Thyroid gland (tissue), 4 donors: ENCODE data around the gene PAMR1. TPM values are rescaled to one million over a fixed set of nuclear protein-coding genes. Genes with fewer than 3 reads are reported as not detected.

Experiments used
- DNase-seq, 2 donors: peaks; one replicate each; pipeline ENCODE4 v3.0.0-alpha.2; 2019
- H3K27ac ChIP-seq, 3 donors: fragments of 200-600 bp; sonication (generic); 1 replicate in 2 of 3; 2 replicates in 1 of 3; pipeline ENCODE4 v1.5.1; 2016 to 2019; ENCODE audit warnings: mild to moderate bottlenecking in 1 of 3, moderate library complexity in 1 of 3
- H3K27me3 ChIP-seq: fragments of 200-600 bp; sonication (generic); one replicate; pipeline ENCODE4 v1.5.1; 2019
- H3K36me3 ChIP-seq, 2 donors: fragments of 200-600 bp; sonication (generic); one replicate each; pipeline ENCODE4 v1.5.1; 2016 to 2019
- H3K4me1 ChIP-seq, 2 donors: fragments of 200-600 bp; sonication (generic); one replicate each; pipeline ENCODE4 v1.5.1; 2017 to 2019
- H3K4me3 ChIP-seq, 3 donors: fragments of 200-600 bp; sonication (generic); replicated peaks in 1 of 3; 1 replicate in 2 of 3; 2 replicates in 1 of 3; pipeline ENCODE4 v1.5.1; 2016; ENCODE audit warnings: mild to moderate bottlenecking in 1 of 3
- H3K9me3 ChIP-seq: fragments of 200-600 bp; sonication (generic); one replicate; pipeline ENCODE4 v1.5.1; 2017
- POLR2A ChIP-seq, 2 donors: fragments of 450-650 bp; IDR thresholded peaks; one replicate each; pipeline ENCODE4 v1.6.1; 2017; ENCODE audit warnings: antibody characterized with exemption in 2 of 2, mild to moderate bottlenecking in 2 of 2, moderate library complexity in 1 of 2
- WGBS, 2 donors: methylation state at CpG; one replicate each; pipeline ENCODE4 v1.1.5; 2017; 5-methylcytosine and 5-hydroxymethylcytosine counted together
- intact Hi-C: fragments of 100-400 bp; cut with DNase I; formaldehyde crosslinking; loops from one replicate; pipeline ENCODE4 v1.15.1; 2023
- total RNA-seq, 4 donors: library from RNA; depleted of rRNA; stranded (reverse); fragments of >200 nt; gene quantifications; one replicate each; pipeline ENCODE4 v1.2.3, GENCODE V29; 2016
- TF ChIP-seq, protein P1 (sequence below), 6 experiments: fragments of 200-600 bp in 3 of 6; fragments of 450-650 bp in 3 of 6; sonication (generic) in 3 of 6; IDR thresholded peaks; one replicate each; pipeline ENCODE4 v1.5.1; 2016 to 2019; ENCODE audit warnings: antibody characterized with exemption in 6 of 6, mild to moderate bottlenecking in 2 of 6, inconsistent platforms in 1 of 6, moderate library complexity in 1 of 6

PAMR1 gene
- total RNA-seq, 4 donors from 2014 or later: 1.2 to 16.4 (median 4.3) TPM

DNA sequence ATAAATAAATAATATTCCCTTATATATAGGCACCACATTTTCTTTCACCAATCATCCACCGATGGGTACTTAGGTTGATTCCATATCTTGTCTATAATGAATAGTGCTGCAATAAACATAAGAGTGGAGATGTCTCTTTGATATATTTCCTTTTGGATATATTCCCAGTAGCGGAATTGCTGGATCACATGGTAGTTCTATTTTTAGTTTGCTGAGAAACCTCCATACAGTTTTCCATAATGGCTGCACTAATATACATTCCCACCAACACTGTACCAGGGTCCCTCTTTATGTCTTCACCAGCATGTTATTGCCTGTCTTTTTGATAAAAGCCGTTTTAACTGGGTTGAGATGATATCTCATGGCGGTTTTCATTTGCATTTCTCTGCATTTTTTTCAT is 23.6 kb downstream of the PAMR1 start:
- Histone ChIP-seq H3K36me3 (no peaks in the 10 kb centered on the region), H3K4me3 (no peak overlapping the region), H3K27me3 (no peaks in the 10 kb centered on the region), H3K4me1 (no peaks in the 10 kb centered on the region), H3K27ac (no peak overlapping the region), H3K9me3 (no peaks in the 10 kb centered on the region)
- TF ChIP-seq POLR2A (IDR thresholded peaks at IDR 0.05): no peak
- TF ChIP-seq, protein P1, sequence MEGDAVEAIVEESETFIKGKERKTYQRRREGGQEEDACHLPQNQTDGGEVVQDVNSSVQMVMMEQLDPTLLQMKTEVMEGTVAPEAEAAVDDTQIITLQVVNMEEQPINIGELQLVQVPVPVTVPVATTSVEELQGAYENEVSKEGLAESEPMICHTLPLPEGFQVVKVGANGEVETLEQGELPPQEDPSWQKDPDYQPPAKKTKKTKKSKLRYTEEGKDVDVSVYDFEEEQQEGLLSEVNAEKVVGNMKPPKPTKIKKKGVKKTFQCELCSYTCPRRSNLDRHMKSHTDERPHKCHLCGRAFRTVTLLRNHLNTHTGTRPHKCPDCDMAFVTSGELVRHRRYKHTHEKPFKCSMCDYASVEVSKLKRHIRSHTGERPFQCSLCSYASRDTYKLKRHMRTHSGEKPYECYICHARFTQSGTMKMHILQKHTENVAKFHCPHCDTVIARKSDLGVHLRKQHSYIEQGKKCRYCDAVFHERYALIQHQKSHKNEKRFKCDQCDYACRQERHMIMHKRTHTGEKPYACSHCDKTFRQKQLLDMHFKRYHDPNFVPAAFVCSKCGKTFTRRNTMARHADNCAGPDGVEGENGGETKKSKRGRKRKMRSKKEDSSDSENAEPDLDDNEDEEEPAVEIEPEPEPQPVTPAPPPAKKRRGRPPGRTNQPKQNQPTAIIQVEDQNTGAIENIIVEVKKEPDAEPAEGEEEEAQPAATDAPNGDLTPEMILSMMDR (IDR thresholded peaks at IDR 0.05): no peak
- WGBS, 2 donors: 88% methylated on average over 4 of the region's 4 CpGs
- intact Hi-C loops: no loop called here
- DNase-seq: no peak

DNA sequence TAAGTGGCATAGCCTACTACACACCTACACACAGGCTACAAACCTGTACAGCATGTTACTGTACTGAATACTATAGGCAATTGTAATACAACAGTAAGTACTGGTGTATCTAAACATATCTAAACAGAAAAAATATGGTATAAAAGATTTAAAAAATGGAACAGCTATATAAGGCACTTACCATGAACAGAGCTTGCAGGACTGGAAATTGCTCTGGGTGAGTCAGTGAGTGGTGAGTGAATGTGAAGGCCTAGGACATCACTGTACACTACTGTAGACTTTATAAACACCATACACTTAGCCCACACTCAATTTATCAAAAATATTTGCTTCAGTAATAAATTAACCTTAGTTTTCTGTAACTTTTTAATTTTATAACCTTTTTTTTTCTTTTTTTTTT is 24.7 kb downstream of the PAMR1 start:
- Histone ChIP-seq H3K4me1 (no peaks in the 10 kb centered on the region), H3K4me3 (no peak overlapping the region), H3K27me3 (no peaks in the 10 kb centered on the region), H3K9me3 (no peaks in the 10 kb centered on the region), H3K27ac (no peak overlapping the region), H3K36me3 (no peaks in the 10 kb centered on the region)
- no peak for DNase-seq
- intact Hi-C loops: no loop called here
- TF ChIP-seq, protein P1 (IDR thresholded peaks at IDR 0.05): no peak
- TF ChIP-seq POLR2A (IDR thresholded peaks at IDR 0.05): no peak

DNA sequence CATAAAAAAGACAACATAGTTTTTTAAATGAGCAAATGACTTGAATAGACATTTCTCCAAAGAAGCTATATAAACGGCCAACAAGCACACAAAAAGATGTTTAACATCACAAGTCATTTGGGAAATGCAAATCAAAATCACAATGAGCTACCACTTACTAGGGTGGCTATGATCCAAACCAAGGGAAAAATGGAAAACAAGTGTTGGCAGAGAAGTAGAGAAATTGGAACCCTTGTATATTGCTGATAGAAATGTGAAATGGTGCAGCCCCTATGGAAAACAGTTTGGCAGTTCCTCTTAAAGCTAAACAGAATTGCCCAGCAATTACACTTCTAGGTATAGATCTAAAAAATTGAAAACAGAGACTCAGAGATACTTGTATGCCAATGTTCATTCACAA is 29.0 kb downstream of the PAMR1 start:
- no peaks in the 10 kb centered on the region for H3K9me3 ChIP-seq
- H3K4me1 ChIP-seq: no peaks in the 10 kb centered on the region
- no peak for TF ChIP-seq POLR2A (IDR thresholded peaks at IDR 0.05)
- TF ChIP-seq, protein P1 (IDR thresholded peaks at IDR 0.05): no peak
- 50 to 60% methylated on average over 1 of the region's 1 CpG for WGBS, 2 donors
- no peaks in the 10 kb centered on the region for H3K27me3 ChIP-seq
- DNase-seq: no peak
- intact Hi-C loops: no loop called here
- H3K27ac ChIP-seq: no peak overlapping the region
- H3K36me3 ChIP-seq: no peaks in the 10 kb centered on the region
- H3K4me3 ChIP-seq: no peak overlapping the region

DNA sequence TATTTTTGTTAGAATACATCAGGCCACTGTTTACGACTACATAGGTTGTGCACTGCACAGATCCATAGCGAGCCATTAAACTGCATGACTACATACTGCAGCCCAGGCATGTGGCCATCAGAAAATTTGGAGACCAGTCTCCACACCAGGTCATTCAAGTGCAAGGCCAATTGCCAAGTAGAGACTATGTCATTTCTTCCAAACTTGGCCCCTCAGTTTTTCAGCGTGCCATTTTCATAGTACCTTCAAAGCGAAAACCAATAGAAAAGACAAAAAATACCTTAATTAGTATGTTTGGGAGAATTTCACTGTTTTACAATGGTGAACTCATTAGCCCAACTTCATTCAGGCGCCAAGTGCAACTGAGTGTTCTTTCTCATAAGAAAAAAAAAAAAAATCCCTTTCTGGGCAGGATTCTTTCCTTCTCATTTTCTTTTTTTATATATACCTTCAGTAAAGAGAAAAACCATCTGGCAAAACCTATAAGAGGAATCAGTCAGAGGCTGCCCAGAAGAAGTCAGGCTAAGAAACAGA is 30.4 kb downstream of the PAMR1 start:
- no peak for DNase-seq
- H3K4me1 ChIP-seq: no peaks in the 10 kb centered on the region
- WGBS, 2 donors: 95 to 96% methylated on average over 5 of the region's 5 CpGs
- H3K27me3 ChIP-seq: no peaks in the 10 kb centered on the region
- H3K36me3 ChIP-seq: no peaks in the 10 kb centered on the region
- no peak overlapping the region for H3K27ac ChIP-seq
- intact Hi-C loops: no loop called here
- no peaks in the 10 kb centered on the region for H3K9me3 ChIP-seq
- TF ChIP-seq, protein P1 (IDR thresholded peaks at IDR 0.05): no peak
- no peak for TF ChIP-seq POLR2A (IDR thresholded peaks at IDR 0.05)
- no peak overlapping the region for H3K4me3 ChIP-seq

DNA sequence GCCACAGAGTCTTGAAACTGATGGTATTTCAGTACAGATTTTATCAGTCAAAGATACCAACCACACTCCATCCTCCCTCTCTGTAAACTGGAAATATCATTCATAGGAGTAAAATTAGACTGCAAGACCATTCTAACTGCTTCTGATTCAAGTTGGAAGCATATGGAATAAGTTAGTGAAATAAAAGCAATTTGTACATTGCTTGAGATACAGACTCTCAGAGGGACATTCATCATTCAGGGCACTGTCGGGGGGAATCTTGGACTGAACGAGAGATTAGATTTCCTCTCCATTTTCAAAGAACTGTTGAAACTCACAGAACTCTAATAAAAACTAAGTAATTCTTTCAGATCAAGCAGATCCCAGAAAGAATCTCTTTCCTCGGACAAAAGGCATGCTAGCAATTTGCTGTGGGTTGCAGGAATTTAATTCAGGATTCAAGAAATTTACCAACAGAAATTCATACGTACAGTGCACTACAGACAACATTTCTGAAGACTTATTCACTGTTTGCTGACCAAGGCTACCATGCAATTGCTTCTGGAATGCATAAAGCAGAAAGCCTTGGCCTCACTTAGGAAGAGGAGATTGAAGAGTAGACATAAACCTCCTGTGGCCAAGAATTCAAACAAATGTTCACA is 34.1 kb downstream of the PAMR1 start:
- Histone ChIP-seq H3K4me1 (peaks cover 14 to 18% of the 10 kb centered on the region in 2 donors), H3K27me3 (no peaks in the 10 kb centered on the region), H3K4me3 (no peak overlapping the region), H3K9me3 (no peaks in the 10 kb centered on the region), H3K36me3 (no peaks in the 10 kb centered on the region), H3K27ac (no peak overlapping the region)
- DNase-seq: no peak
- 75 to 80% methylated on average over 4 of the region's 4 CpGs for WGBS, 2 donors
- TF ChIP-seq, protein P1 (IDR thresholded peaks at IDR 0.05): no peak
- TF ChIP-seq POLR2A (IDR thresholded peaks at IDR 0.05): no peak
- intact Hi-C loops: no loop called here
